Keratinocyte (primary cell): ENCODE results near the gene ASTN2. TPM values are rescaled to one million over a fixed set of nuclear protein-coding genes. Genes with fewer than 3 reads are reported as not detected.

Experiments used
- DNase-seq: peaks from one replicate; pipeline ENCODE4 v3.0.0-alpha.2; 2011; ENCODE audit warnings: low read depth, missing footprints, low spot score
- FAIRE-seq: peaks from 2 replicates; lab custom pipeline; 2011; peaks lifted over from hg19 to GRCh38; lab: Jason Lieb, UNC
- H2AFZ ChIP-seq: 2 replicates; pipeline ENCODE4 v1.6.0; 2012; ENCODE audit warnings: low read length, control low read depth, inconsistent platforms; ENCODE audit not compliant: control insufficient read depth
- H3K27ac ChIP-seq: 2 replicates; pipeline ENCODE4 v1.5.1; 2011; ENCODE audit warnings: low read length; ENCODE audit not compliant: control insufficient read depth, insufficient read depth
- H3K27me3 ChIP-seq: 3 replicates; pipeline ENCODE4 v1.6.0; 2011; ENCODE audit warnings: low read length; ENCODE audit not compliant: control insufficient read depth, insufficient read depth; ENCODE audit errors: extremely low read depth
- H3K36me3 ChIP-seq, 2 experiments: 2 replicates in 1 of 2; 3 replicates in 1 of 2; pipeline ENCODE4 v1.5.1; 2011; ENCODE audit warnings: low read length in 2 of 2, mild to moderate bottlenecking in 1 of 2; ENCODE audit not compliant: control insufficient read depth in 2 of 2, insufficient read depth in 2 of 2; ENCODE audit errors: extremely low read depth in 1 of 2
- H3K4me1 ChIP-seq: 3 replicates; pipeline ENCODE4 v1.5.1; 2011; ENCODE audit warnings: low read length; ENCODE audit not compliant: control insufficient read depth, insufficient read depth; ENCODE audit errors: extremely low read depth
- H3K4me2 ChIP-seq: 3 replicates; pipeline ENCODE4 v1.6.0; 2011; ENCODE audit warnings: low read depth, low read length; ENCODE audit not compliant: control insufficient read depth, insufficient read depth; ENCODE audit errors: extremely low read depth
- H3K4me3 ChIP-seq, 3 experiments: fragments of 200-600 bp in 1 of 3; sonication (generic) in 1 of 3; 2 replicates in 2 of 3; 3 replicates in 1 of 3; pipeline ENCODE4 v1.5.1; 2011 to 2016; ENCODE audit warnings: low read length in 3 of 3, mild to moderate bottlenecking in 3 of 3, control low read depth in 2 of 3, inconsistent platforms in 1 of 3, low read depth in 1 of 3, mixed read lengths in 1 of 3, mixed run types in 1 of 3, moderate library complexity in 1 of 3; ENCODE audit not compliant: control insufficient read depth in 2 of 3, insufficient read depth in 2 of 3; ENCODE audit errors: extremely low read depth in 1 of 3
- H3K79me2 ChIP-seq: 2 replicates; pipeline ENCODE4 v1.6.0; 2012; ENCODE audit warnings: low read length; ENCODE audit not compliant: control insufficient read depth, insufficient read depth
- H3K9ac ChIP-seq: 3 replicates; pipeline ENCODE4 v1.6.0; 2011; ENCODE audit warnings: low read length; ENCODE audit not compliant: control insufficient read depth, insufficient read depth; ENCODE audit errors: extremely low read depth
- H3K9me1 ChIP-seq: 3 replicates; pipeline ENCODE4 v1.6.0; 2011; ENCODE audit warnings: low read length; ENCODE audit not compliant: control insufficient read depth, insufficient read depth; ENCODE audit errors: extremely low read depth
- H3K9me3 ChIP-seq: 2 replicates; pipeline ENCODE4 v1.5.1; 2012; ENCODE audit warnings: low read depth, low read length; ENCODE audit not compliant: control insufficient read depth
- H4K20me1 ChIP-seq: 3 replicates; pipeline ENCODE4 v1.6.0; 2011; ENCODE audit warnings: low read length; ENCODE audit not compliant: control insufficient read depth, insufficient read depth; ENCODE audit errors: extremely low read depth
- CTCF ChIP-seq, 3 experiments: IDR thresholded peaks in 1 of 3; conservative IDR thresholded peaks in 1 of 3; optimal IDR thresholded peaks in 1 of 3; 2 replicates in 2 of 3; 3 replicates in 1 of 3; pipeline versions ENCODE3 to v1.5.1; 2011; ENCODE audit warnings: low read length in 3 of 3, mild to moderate bottlenecking in 3 of 3, moderate library complexity in 2 of 3, control low read depth in 1 of 3, inconsistent platforms in 1 of 3; ENCODE audit not compliant: insufficient read depth in 2 of 3; ENCODE audit errors: extremely low read depth in 1 of 3
- EZH2 ChIP-seq: IDR thresholded peaks from one replicate; pipeline ENCODE4 v1.6.1; 2012; ENCODE audit warnings: inconsistent platforms, mild to moderate bottlenecking, low read length, moderate library complexity
- dilution Hi-C: fragments of 300-500 bp; cut with MboI; formaldehyde crosslinking; loops from one replicate; pipeline ENCODE4 v1.7.0; 2020; ENCODE audit warnings: low sequenced_read_pairs; ENCODE audit not compliant: extremely low pct_ligation_motif_present
- polyA plus RNA-seq, 5 experiments: library from polyadenylated mRNA; depleted of rRNA in 3 of 5; stranded (reverse) in 3 of 5; stranded (forward) in 1 of 5; unstranded in 1 of 5; fragments of >200 nt; gene quantifications; 1 replicate in 1 of 5; 2 replicates in 3 of 5; 3 replicates in 1 of 5; pipeline versions ENCODE4 v1.2.1 to v1.2.3, GENCODE V29; 2011 to 2012; ENCODE audit warnings: missing spikeins in 2 of 5, low read depth in 1 of 5, low replicate concordance in 1 of 5

ASTN2 gene
- polyA plus RNA-seq, 1 donor (not counting 4 experiments of a cell fraction or from before 2014, with no cell fraction given) = 0.31 TPM

- H3K4me1 ChIP-seq = peaks cover 4% of the 10 kb centered on the region
- no peaks in the 10 kb centered on the region for H3K9me1 ChIP-seq
- H2AFZ ChIP-seq = no peak overlapping the region
- H3K36me3 ChIP-seq = no peaks in the 10 kb centered on the region
- no peaks in the 10 kb centered on the region for H3K9me3 ChIP-seq
- no peak overlapping the region for H3K4me2 ChIP-seq
- no peak overlapping the region for H3K27ac ChIP-seq
- no peak overlapping the region for H3K9ac ChIP-seq
- peaks cover 44% of the 10 kb centered on the region for H3K27me3 ChIP-seq
- FAIRE-seq = no peak
- no peak overlapping the region for H3K4me3 ChIP-seq
- TF ChIP-seq EZH2 = no peak
- TF ChIP-seq CTCF (optimal IDR thresholded peaks at IDR 0.05 in 1 of 3, IDR thresholded peaks at IDR 0.05 in 1 of 3, conservative IDR thresholded peaks at IDR 0.05 in 1 of 3; ENCODE audit: extremely low read depth in 1 of 3, insufficient read depth in 2 of 3, low read length in 3 of 3) = no peak
- no peaks in the 10 kb centered on the region for H3K79me2 ChIP-seq
- DNase-seq = no peak
- dilution Hi-C loops = no loop called here
- H4K20me1 ChIP-seq = no peaks in the 10 kb centered on the region
Measured at GRCh38 chr9:117416856-117417255, 2.0 kb upstream of the ASTN2 start.

DNA sequence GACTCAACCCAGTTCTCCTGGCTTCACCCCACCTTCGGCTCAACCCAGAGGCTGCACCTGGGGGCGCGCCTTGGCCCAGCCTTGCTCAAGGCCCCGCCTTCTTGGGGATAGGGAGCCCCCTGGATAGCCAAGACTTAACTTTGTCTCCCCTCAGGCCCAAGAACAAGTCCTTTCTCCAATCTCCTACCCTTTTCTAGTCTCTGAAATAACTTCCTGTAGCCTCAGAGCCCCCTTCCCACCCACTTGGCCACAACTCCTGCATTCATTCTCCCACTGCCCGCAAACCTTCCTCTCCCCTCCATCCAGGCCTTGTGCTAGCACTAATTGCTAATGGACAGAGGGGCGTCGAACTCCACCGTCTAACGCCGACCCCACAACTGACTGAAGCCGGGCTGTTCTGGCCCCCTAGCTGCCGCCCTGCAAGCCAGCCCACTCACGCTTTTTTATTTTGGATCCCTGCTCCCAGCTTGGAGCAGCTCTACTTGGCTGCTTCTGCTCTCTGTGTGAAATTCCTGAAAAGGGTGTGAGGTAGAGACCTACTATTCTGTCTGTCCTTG lies 579 bp upstream of the ASTN2 start:
- TF ChIP-seq CTCF (optimal IDR thresholded peaks at IDR 0.05 in 1 of 3, IDR thresholded peaks at IDR 0.05 in 1 of 3, conservative IDR thresholded peaks at IDR 0.05 in 1 of 3; ENCODE audit: extremely low read depth in 1 of 3, insufficient read depth in 2 of 3, low read length in 3 of 3) (no peak), EZH2 (peak; percentile 71)
- DNase-seq (no peak), FAIRE-seq (no peak)
- no peaks in the 10 kb centered on the region for H3K79me2 ChIP-seq
- dilution Hi-C loops = no loop called here
- H3K27ac ChIP-seq = no peak overlapping the region
- no peaks in the 10 kb centered on the region for H3K36me3 ChIP-seq
- H3K9me3 ChIP-seq = no peaks in the 10 kb centered on the region
- no peak overlapping the region for H3K9ac ChIP-seq
- no peak overlapping the region for H3K4me3 ChIP-seq
- no peaks in the 10 kb centered on the region for H4K20me1 ChIP-seq
- H2AFZ ChIP-seq = no peak overlapping the region
- H3K27me3 ChIP-seq = peaks cover 44% of the 10 kb centered on the region
- peak overlapping the region; percentile 45 for H3K4me2 ChIP-seq
- no peaks in the 10 kb centered on the region for H3K9me1 ChIP-seq
- H3K4me1 ChIP-seq = peaks cover 4% of the 10 kb centered on the region
